BE2C (cell line): ENCODE measurements around the gene THEM4. TPM values are rescaled to one million over a fixed set of nuclear protein-coding genes. Genes with fewer than 3 reads are reported as not detected.

Experiments used
- DNase-seq: peaks from one replicate; pipeline ENCODE4 v3.0.0-alpha.2; 2020
- H3K27me3 ChIP-seq: fragments of 250-450 bp; sonication (Bioruptor Pico); 2 replicates; pipeline ENCODE4 v1.5.1; 2020; ENCODE audit warnings: mild to moderate bottlenecking
- H3K36me3 ChIP-seq: fragments of 250-450 bp; sonication (Bioruptor Pico); 2 replicates; pipeline ENCODE4 v1.5.1; 2020; ENCODE audit warnings: mild to moderate bottlenecking
- H3K4me1 ChIP-seq: fragments of 250-450 bp; sonication (Bioruptor Pico); 2 replicates; pipeline ENCODE4 v1.5.1; 2020
- H3K4me3 ChIP-seq: 2 replicates; pipeline ENCODE4 v1.5.1; 2011; ENCODE audit warnings: low read depth, low read length
- H3K9me3 ChIP-seq: fragments of 250-450 bp; sonication (Bioruptor Pico); 2 replicates; pipeline ENCODE4 v1.5.1; 2020
- CTCF ChIP-seq: IDR thresholded peaks from 2 replicates; pipeline ENCODE4 v1.5.1; 2012; ENCODE audit warnings: mild to moderate bottlenecking, low read depth, low read length
- polyA plus RNA-seq: library from polyadenylated mRNA; unstranded; fragments of >200 nt; gene quantifications from one replicate; pipeline ENCODE4 v1.2.1, GENCODE V29; 2012; ENCODE audit warnings: low read depth, missing spikeins; ENCODE audit not compliant: insufficient read length, insufficient read depth

The THEM4 gene
- 8.2 TPM for polyA plus RNA-seq

GRCh38 chr1:151909167-151910149, at the start of gene THEM4:
TSS of gene THEM4 (minus strand) at chr1:151909511. CDS start at chr1:151909458, 53 bp downstream.
- Histone ChIP-seq H3K4me3 (peak within 1 kb of the TSS; percentile 60), H3K27me3 (peaks cover 9% of the 10 kb centered on the region; the same call in 1 of the 2 replicates), H3K9me3 (0 out of 2 replicates have a peak, but pooled peaks cover 5% of the 10 kb centered on the region), H3K36me3 (peaks cover 7% of the 10 kb centered on the region), H3K4me1 (peaks cover 3% of the 10 kb centered on the region)
- DNase-seq: peak; percentile 99
- peak; percentile 22; the same call in 1 of the 2 replicates for TF ChIP-seq CTCF

- Histone ChIP-seq H3K9me3 (no peaks in the 10 kb centered on the region), H3K4me1 (no peaks in the 10 kb centered on the region), H3K4me3 (no peak overlapping the region), H3K27me3 (peaks cover 82% of the 10 kb centered on the region), H3K36me3 (no peaks in the 10 kb centered on the region)
- TF ChIP-seq CTCF: no peak
- no peak for DNase-seq
Observed at GRCh38 chr1:151958959-151959358, 49.6 kb upstream of the THEM4 start.

- no peak for TF ChIP-seq CTCF
- Histone ChIP-seq H3K9me3 (no peaks in the 10 kb centered on the region), H3K4me1 (no peaks in the 10 kb centered on the region), H3K27me3 (peaks cover 88% of the 10 kb centered on the region), H3K4me3 (no peak overlapping the region), H3K36me3 (no peaks in the 10 kb centered on the region)
- no peak for DNase-seq
Observed at GRCh38 chr1:151956957-151957497, 47.7 kb upstream of the THEM4 start.

- no peak for DNase-seq
- TF ChIP-seq CTCF: no peak
- H3K9me3 ChIP-seq: no peaks in the 10 kb centered on the region
- no peaks in the 10 kb centered on the region for H3K36me3 ChIP-seq
- H3K4me1 ChIP-seq: no peaks in the 10 kb centered on the region
- no peak overlapping the region for H3K4me3 ChIP-seq
- H3K27me3 ChIP-seq: peaks cover 81% of the 10 kb centered on the region
Observed at GRCh38 chr1:151953409-151954094, 44.2 kb upstream of the THEM4 start.

GRCh38 chr1:151952811-151953210, 43.5 kb upstream of the THEM4 start:
- no peaks in the 10 kb centered on the region for H3K36me3 ChIP-seq
- no peak for DNase-seq
- TF ChIP-seq CTCF: no peak
- peaks cover 74% of the 10 kb centered on the region for H3K27me3 ChIP-seq
- H3K4me1 ChIP-seq: no peaks in the 10 kb centered on the region
- H3K4me3 ChIP-seq: no peak overlapping the region
- no peaks in the 10 kb centered on the region for H3K9me3 ChIP-seq
